GM21526 (cell line): Measurements from ENCODE around the gene PEX6.
"Not testable (repeated sequence)": the region's sequence is repeated elsewhere in the genome, so short reads cannot be mapped to it uniquely, and the experiment has no call there.

ENCODE experiments used
- ATAC-seq: cut with Tn5 transposase; IDR thresholded peaks from one replicate; pipeline ENCODE4 v1.9.1; 2021; ENCODE audit warnings: moderate library complexity; ENCODE audit not compliant: unreplicated experiment, low FRiP score

The PEX6 gene

GRCh38 chr6:42967228-42967627 lies 11.8 kb downstream of the PEX6 start:
- ATAC-seq = no peak

GRCh38 chr6:42966571-42966970 lies 12.4 kb downstream of the PEX6 start:
- no peak for ATAC-seq

- ATAC-seq = no peak
Measured at GRCh38 chr6:42963855-42964605, 15.0 kb downstream of the PEX6 start.

GRCh38 chr6:42963179-42963854 lies 15.7 kb downstream of the PEX6 start:
- no peak for ATAC-seq

- ATAC-seq = no peak
Measured at GRCh38 chr6:42962502-42963178, 16.3 kb downstream of the PEX6 start.

- no peak for ATAC-seq
Measured at GRCh38 chr6:42962096-42962495, 16.9 kb downstream of the PEX6 start.

GRCh38 chr6:42961020-42961470 lies 17.9 kb downstream of the PEX6 start:
- no peak for ATAC-seq

- ATAC-seq = no peak
Measured at GRCh38 chr6:42960243-42961019, 18.6 kb downstream of the PEX6 start, which contains the start of gene GNMT. TSS of gene GNMT (plus strand) at chr6:42960754. CDS start at chr6:42960768, 14 bp downstream.

GRCh38 chr6:42959917-42960242 lies 19.1 kb downstream of the PEX6 start:
- no peak for ATAC-seq

- no peak for ATAC-seq
Measured at GRCh38 chr6:42958125-42958524, 20.9 kb downstream of the PEX6 start.

- not testable (repeated sequence) for ATAC-seq
Measured at GRCh38 chr6:42954405-42954804, 24.6 kb downstream of the PEX6 start.

- ATAC-seq = no peak
Measured at GRCh38 chr6:42952389-42952788, 26.6 kb downstream of the PEX6 start.

- no peak for ATAC-seq
Measured at GRCh38 chr6:42947950-42948349, 31.0 kb downstream of the PEX6 start.

GRCh38 chr6:42942444-42942843 lies 36.5 kb downstream of the PEX6 start:
- ATAC-seq = no peak

GRCh38 chr6:42941356-42941755 lies 37.6 kb downstream of the PEX6 start:
- ATAC-seq = not testable (repeated sequence)

GRCh38 chr6:42940493-42941045 lies 38.4 kb downstream of the PEX6 start:
- no peak for ATAC-seq

GRCh38 chr6:42939810-42940167 lies 39.2 kb downstream of the PEX6 start:
- no peak for ATAC-seq

GRCh38 chr6:42938987-42939809 lies 39.8 kb downstream of the PEX6 start:
- no peak for ATAC-seq

GRCh38 chr6:42938428-42938796 lies 40.6 kb downstream of the PEX6 start:
- ATAC-seq = no peak
